Activated naive CD4-positive, alpha-beta T cell (primary cell): ENCODE results near the gene TRPV4.

Source experiments
- DNase-seq, 4 experiments: peaks; one replicate each; lab custom pipeline; 2025; lab: John Stamatoyannopoulos, UW

Gene TRPV4

DNA sequence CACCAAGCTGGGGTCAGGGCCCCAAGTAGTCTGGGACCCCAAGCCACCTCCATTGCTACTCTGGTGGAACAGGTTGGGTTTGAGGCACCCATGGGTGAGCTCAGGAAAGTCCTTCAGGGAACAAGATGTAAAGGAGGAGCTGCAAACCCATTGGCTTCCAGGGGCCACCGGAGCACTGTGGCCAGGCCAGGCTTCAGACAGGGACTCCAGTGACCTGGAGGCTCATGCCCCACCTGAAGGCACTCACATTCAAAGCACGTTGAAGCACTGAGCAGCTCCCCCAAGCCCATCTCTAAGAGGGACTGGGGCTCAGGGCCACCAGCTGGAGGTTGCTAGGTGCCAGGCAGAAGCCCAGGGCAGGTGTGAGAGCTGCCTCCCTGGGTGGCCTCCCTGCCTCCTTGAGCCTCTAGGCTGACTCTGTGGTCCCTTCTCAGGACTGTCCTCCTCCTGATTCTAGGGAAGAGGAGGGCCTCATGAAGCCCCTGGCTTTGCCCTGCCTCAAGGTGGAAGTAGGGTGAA lies 70.5 kb downstream of the TRPV4 start:
- no peak for DNase-seq

DNA sequence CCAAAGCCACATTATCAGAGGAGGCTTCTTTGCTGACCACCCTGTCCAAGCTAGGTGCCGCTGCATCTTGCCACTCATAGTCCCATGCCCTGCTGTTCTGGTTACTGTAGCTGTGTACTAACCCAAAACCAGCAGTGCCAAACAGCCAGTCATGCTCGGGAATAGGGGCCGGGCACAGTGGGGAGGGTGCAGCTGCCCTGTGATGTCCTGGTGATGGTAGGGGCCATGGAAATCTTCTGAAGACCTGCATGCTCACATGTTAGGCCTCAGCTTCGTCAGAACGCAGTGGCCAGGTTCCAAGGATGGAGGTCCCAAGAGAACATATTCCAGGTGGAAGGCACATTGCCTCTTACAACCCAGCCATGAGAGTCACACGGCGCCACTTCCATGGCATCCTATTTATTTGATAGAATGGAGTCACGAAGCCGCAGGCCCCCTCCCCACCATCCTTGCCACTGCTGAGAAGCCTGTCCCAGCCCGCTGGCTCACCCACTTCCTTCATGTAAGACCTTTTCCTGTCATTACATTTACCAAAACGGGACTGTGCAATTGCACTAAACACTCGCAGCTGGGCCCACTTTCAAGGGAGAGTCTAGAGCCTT lies 71.0 kb downstream of the TRPV4 start:
- no peak for DNase-seq

DNA sequence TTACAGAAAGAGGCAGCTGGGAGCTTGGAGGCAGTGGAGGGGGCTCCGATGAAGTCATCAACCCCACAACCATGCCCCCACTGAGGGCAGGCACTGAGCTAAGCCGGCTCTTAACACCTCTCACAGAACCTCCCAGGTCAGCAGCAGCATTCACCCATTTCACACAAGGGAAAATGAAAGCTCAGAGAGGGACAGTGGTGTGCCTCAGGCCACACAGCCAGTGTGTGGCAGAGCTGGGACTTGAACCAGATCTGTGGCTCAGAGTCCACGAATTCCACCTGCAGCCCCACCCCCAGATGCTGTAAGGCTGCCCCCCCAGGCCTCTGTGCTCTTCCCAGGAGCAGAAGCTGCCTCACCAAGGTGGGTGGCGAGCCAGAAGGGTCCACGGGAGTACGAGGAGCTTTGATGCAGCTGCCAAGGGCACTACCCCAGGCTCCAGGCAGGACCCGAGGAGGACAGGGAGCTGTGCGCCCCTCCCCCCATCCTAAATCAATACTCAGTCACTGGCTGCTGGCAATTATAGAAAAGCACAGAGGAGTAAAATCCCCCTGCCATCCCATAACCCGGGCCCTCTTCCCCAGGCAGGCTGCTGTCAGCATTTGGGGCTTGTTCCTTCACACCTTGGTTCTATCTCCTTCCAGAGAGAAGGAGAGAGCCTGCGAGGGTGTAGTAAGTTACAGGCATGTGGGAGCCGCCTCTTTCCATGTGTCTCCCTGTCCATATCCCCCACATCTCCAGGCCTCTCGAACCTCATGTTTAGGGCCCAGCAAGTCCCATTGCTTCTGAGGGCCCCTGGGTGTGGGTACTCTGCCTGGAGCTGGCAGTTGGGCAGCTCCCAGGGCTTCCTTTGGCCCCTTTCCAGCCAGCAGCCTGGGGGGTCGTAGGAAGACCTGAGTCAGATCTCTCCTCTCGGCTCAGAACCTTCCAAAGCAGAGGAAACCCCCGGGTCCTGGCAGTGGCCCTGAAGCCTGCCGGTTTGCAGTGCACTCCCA lies 72.0 kb downstream of the TRPV4 start:
- no peak for DNase-seq

DNA sequence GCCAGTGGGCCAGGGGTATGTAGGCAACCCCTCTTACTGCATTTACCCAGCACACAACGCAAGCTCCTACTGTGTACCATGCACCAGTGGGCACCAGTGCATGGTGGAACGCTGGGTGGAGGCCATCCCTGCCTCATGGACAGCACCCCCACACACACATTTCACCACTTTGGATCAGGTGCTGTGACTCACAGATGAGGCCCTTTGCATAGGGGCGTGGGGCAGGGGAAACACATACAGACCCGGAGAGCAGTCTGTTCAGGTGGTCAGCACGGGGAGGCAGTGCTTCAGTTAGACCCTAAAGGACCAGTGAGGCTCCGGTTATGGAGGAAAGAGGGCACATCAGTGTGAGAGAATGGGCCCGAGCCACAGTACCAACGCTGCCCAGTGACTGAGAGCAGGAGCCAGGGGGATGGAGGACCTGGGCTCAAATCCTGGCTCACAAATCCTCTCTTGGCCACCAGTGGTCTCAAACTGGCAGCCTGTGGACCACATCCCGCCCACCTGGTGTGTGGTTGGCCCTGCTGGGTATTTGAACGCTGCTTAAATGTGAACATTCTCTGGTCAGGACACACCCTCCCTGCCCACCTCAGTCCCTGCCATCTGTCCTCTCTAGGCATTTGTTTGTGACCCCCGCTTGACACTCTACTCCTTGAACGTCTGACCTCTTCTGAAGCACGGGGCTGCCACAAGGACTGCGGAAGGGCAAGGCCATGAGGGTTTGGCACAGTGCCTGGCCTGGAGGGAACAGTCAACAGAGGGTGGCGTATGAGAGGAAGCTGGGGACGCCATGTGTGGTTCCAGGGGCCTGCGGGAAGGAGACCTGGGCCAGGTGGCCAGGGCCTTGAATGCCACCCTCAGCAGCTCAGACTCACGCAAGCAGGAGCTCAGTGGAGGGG lies 72.9 kb downstream of the TRPV4 start:
- no peak for DNase-seq

DNA sequence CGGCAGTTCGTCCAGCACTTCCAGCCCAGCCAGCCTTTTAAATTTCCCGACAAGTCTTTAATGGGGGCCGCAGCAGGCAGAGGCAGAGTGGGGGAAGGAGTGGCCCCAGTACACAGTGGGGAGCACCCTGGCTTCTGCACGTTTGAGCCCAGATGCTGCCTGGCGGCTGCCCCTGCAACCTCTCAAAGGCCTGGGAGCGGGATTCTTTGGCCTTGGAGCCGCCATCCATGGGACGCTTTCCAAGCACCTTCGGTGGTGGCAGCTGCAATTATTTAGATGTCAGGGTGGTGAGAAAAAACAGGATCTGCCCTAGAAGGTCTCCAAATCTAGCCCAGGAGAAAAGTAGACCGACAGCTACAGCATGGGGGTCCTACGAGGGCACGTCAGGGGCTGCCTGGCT lies 73.6 kb downstream of the TRPV4 start:
- no peak for DNase-seq

DNA sequence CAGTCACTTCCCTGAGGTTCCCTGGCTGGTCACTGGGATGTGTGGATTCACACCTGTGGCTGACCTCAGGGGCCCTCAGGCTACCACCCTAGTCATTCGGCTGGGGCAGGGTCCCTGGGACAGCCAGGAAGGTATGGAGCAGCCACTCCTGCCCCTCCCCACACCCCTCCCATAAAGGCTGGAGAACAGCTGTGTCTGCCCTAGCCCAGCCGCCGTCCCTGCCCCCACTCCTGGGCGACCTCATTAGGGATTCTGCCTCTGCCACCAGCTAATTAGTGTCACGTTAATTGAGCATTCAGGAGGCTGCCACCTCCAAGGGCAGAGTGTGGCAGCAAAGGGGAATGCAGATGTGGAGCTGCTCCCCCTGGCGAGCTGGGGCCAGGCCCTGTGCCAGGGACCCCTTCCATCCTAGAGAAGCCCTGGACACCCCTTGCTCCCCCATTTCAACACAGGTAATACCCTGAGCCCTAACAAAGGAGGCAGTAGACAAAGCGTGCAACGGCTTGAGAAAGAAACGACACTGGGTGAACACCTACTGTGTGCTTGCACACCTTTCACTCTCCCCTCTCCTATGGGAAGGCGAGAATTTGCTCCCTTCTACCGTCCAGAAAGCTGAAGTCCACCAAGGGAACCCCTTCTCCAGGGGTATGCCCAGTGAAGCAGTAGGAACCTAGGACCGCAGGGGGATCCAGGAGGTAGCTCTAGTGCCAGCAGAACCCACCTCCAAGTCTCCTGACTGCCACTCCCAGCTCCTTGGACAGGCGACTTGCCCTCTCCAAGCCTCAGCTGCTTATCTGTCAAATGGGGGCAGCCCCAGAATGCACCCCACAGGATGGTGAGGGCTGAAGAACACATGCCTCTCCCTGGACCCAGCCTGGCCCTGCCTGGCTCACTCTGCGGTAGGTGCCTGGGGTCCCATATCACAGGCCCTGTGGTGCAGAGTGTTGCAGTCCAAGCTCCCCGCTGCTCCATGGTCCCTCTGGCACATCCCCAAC lies 74.5 kb downstream of the TRPV4 start:
- DNase-seq: no peak

DNA sequence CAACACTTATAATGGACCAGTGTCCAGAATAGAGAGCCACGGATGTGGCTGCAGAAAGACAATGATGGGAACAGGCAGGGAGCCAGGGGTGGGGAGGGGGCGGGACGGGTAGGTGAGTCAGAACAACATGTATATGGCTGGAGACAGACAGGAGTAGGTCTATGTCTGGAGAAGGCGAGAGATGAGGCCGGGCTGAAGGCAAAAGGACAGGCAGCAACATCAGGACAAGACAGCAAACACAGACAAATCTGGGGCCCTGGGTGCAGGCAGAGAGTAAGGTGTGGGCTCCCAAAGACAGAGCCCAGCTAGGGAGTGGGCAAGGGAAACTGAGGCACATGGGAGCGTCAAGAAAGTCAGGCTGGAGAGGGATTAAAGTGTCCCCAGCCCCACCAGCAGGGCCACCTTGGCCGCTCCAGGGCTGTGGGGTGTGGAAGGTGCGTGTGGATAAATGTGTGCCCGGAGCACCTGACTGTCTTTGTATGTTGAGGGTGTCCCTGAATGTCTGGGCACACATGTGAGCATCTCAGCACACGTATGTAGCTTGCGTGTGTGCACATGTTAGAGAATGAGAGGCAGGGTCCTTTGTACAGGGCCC lies 75.4 kb downstream of the TRPV4 start:
- DNase-seq: no peak

DNA sequence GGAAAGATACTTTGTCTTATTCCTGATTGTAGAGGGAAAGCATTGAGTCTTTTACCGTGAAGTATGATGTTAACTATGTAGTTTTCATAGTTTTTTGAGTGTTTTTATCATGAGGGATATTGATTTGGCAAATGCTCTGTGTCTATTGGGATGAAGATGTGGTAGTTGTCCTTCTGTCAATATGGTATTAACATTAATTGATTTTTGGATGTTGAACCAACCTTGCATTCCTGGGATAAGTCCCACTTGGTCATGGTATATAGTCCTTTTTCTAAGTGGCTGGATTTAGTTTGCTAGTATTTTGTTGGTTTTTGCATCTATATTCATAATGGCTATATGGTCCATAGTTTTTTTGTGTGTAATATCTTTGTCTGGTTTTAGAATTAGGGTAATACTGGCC lies 76.7 kb downstream of the TRPV4 start:
- no peak for DNase-seq

DNA sequence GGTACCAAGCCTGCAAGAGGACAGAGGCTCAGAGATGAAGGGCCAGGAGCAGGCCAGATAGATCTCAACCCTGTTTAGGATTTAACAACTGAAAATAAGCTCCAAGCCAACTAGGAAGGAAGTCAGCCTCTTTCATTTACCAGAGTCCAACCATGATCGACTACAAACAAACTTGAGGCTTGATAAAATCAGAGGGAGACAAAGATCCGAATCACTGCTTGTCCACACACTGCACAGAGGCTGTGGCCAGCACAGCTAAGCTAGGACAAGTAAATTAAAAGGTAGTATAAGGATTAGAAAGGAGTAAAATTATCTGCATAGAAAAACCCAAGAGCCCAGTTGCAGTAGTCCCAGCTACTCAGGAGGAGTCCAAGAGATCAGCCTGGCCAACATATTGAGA lies 79.2 kb downstream of the TRPV4 start:
- DNase-seq: no peak

DNA sequence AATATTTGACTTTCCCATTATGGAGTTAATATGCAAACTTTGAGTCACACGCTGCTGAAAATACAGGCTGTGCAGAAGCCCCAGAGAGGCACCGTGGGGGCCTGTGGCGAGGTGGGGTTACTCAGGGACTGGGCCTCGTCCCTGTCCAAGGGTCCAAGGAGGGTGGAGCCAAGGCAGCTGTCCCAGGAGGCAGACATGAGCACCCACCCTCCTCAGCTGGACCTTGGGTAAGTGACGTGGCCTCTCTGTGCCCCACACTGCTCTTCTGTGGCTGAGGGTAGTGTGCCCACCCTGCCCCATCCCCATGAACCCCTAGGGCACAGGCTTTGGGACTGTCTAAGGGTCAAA lies 80.2 kb downstream of the TRPV4 start:
- DNase-seq: no peak

DNA sequence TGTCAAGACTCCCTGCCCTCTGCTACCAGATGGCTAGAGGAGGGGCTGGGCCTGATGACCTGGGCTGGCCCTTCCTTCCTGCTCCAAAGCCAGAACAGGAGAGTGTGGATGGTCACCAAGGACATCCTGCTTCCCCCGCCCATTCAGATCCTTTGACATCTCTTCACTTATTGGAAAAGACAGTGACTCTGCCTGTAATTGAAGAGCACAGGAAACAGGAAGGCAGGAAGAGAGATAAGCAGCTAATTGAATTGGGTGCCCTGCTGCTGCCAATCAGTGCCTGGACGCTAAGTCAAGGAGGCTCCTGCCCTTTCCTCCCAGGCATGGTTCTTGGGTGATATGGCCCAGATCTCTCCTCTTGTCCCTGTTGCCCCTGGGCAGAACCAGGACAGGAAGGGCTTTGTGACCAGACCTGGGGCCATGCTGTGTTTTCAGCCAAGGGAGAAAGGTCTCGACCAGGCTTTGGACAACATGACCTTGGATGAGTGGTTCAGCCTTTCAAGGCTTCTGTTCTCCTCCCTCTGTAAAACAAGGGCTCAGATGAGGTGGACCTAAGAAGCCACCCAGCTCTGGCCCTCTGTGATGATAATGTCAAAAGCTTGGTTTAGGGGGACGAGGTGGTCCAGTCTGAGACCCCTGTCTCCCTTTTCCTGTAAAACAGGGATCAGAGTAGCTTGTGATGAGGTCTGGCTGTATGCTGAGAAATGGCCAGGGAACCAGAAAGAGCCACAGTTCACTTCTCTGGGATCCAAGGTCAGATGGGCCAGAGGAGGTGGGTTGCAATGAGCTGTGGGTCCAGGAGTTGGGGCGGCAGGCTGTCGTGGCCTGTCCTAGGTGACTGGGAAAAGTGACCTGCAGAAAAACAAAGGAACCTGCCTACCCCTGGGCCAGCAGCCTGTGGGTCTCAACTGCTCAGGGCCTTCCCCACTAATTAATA lies 80.8 kb downstream of the TRPV4 start:
- DNase-seq: no peak

DNA sequence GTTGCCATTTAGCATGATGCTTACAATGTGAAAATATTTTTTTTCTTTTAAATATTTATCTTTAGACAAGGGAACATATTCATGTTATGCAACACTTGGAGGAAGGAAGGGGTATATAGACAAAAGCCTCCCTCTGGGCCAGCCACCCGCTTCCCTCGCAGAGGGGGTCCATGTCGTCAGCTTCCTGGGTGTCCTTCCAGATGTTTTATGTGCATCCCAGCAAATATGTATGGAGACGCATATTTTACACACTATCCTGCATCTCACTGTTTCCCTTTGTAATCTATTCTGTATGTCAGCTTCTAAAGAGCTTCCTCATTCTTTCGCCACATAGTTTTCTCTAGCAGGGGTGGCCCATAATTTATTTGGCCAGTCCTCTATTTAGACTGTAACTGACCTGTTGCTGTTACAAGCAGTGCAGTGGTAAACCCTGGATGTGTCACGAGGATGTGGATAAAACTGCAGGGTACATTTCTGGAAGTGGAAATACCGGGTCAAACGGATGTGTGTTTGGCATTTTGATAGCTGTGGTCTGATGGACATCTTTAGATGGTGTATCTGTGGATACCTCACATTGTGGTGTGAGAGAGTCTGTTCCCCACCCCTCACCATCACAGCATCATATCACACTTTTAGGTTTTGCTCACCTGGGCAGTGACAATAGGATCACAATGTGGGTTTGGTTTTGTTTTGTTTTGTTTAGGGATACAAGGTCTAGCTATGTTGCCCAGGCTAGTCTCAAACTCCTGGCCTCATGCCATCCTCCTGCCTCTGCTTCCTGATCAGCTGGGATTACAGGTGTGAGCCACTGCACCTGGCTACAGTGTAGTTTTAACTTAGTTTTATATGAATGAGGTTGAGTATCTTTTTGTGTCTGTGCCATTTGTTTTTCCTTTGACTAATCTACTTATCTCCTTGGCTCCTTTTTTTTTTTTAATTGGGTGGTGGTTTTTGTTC lies 87.9 kb downstream of the TRPV4 start:
- no peak for DNase-seq

DNA sequence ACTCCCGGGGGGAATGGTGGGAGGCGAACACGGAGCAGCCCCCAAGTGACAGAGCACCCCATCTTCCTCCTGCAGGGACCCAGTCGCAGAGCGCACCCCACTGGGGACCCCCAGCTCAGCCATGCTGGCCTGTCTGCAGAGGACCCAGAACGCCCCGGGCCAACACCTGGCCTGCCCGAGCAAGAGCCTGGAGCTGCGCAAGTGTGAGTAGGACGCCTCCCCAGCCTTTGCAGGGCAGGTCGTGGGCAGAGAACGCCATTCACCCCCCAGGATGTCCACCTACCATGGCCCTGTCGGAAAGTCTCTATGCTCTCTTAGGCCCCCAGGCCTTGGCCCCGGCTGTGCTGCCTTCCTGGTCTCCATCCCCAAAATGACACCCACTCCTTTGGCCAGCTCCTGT lies 89.2 kb downstream of the TRPV4 start:
- DNase-seq: no peak

DNA sequence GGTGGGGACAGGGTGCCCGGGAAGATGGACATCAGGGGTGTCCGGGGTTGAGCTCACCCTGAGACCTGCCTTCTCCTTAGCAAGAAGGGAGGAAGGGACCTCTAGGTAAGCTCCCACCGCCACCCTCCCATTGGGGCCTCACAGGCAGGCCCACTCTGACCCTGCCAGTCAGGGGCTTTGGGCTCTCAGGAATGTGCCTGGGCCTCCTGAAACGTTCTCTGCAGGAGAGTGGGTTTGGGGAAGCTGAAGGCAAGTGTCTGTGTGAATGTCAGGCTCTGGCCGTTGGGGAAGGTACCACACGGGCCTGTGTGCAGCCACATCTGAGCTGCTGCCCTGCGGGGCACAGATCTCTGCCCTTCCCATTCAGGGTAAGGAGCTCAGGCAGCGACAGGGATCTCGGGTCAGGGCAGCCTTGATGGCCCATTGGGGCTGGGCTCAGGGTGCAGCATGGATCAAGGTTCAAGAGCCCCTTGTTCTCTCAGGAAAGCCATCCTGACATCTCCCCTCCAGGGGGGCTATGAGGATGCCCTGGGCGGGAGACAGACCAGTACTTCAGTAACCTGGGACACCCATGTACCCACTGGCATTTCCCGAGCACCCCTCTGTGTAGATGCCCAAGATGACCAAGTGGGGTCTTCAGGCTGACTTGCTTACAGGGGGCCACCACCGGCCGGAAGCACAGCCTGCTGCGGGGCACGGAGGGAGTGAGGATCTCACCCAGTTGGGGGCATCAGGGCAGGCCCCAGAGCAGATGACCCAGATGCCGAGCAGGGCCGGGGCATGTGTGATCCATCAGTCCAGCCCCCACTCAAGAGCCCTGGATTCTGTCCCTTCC lies 89.9 kb downstream of the TRPV4 start:
- DNase-seq: no peak

DNA sequence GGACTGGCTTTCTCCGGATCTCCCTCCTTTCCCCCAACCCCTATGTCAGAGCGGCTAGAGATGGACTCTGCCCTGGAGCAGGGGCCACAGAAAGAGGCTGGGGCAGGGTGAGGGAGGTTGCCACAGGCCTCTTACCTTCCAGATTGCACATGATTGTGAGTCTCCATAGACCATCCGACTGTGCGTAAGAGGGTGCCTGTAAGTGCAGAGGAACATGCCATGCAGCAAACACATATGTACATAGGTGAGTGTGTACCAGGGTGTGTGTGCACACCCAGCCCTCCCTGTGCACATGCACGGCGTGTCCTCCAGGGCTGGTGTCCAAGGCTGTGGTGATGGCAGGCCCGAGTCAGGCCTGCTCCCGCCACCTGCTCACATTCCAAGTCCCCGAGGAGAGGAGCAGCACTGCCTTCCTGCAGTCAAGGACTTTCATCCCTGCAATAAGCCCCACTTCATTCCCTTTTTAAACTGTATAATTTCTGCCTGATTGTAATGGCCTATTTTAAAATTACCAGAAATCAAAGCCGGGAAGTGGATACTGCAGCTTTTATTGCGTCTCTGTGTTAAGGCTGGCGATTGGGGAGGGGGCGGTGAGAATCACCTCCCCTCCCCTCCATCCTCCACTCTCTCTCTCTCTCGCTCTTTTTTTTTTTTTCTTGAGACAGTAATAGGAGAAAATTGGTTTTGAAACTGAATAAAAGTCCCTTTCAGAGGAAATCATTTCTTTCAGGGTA lies 91.1 kb downstream of the TRPV4 start:
- DNase-seq: no peak

DNA sequence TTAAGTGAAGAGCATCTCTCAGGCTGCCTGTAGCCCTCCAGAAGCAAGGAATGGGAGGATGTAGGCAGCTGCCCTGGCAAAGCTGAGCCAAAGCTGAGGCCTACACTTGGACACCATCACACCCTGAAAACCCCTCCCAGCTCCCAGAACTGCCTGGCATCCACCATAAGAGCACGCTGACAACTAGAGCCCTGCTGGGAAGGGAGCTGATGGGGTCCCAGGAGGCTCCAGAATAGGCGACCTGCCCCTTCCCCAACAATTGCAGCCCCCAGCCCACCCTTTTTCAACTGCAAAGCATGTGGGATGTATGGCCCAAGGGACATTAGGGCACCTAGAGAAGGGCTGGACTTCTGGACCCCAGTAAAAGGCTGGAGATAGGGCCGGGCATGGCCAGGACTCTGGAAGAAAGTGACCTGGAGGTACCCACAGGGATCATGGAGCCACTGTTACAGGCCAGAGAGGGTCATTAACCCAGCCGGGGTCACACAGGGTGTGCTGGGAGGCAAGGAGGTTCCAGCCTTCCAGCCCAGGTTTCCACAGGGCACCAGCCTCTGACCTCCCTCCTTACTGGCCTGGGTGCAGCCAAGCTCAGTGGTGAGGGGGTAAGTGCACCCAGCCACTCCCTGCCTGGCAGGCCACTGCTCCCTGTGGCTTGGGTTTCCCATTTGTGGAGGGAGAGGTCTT lies 91.8 kb downstream of the TRPV4 start:
- DNase-seq: no peak
